Karpas-422 (cell line): ENCODE results near the gene HMBS. TPM values are rescaled to one million over a fixed set of nuclear protein-coding genes. Genes with fewer than 3 reads are reported as not detected.

Source experiments
- DNase-seq: peaks from one replicate; pipeline ENCODE4 v3.0.0-alpha.2; 2015
- H2AFZ ChIP-seq: fragments of 200-600 bp; sonication (generic); 2 replicates; pipeline ENCODE4 v1.6.1; 2014; ENCODE audit warnings: antibody characterized with exemption, low read length, mixed read lengths
- H3K27ac ChIP-seq: fragments of 200-600 bp; sonication (generic); 2 replicates; pipeline ENCODE4 v1.5.1; 2014; ENCODE audit warnings: mild to moderate bottlenecking, low read length, moderate library complexity
- H3K27me3 ChIP-seq: fragments of 200-600 bp; sonication (generic); 2 replicates; pipeline ENCODE4 v1.6.1; 2014; ENCODE audit warnings: low read length, mixed read lengths
- H3K36me3 ChIP-seq: fragments of 200-600 bp; sonication (generic); 2 replicates; pipeline ENCODE4 v1.6.1; 2014; ENCODE audit warnings: low read length, mixed read lengths; ENCODE audit not compliant: insufficient read depth
- H3K4me1 ChIP-seq: fragments of 200-600 bp; sonication (generic); 2 replicates; pipeline ENCODE4 v1.6.1; 2014; ENCODE audit warnings: mild to moderate bottlenecking, low read length, mixed read lengths
- H3K4me2 ChIP-seq: fragments of 200-600 bp; sonication (generic); 2 replicates; pipeline ENCODE4 v1.6.1; 2014; ENCODE audit warnings: low read length, low read depth, mild to moderate bottlenecking; ENCODE audit not compliant: poor library complexity, severe bottlenecking
- H3K4me3 ChIP-seq: fragments of 200-600 bp; sonication (generic); 2 replicates; pipeline ENCODE4 v1.5.1; 2014; ENCODE audit warnings: mild to moderate bottlenecking, antibody characterized with exemption, low read length, mixed read lengths
- H3K79me2 ChIP-seq: fragments of 200-600 bp; sonication (generic); 2 replicates; pipeline ENCODE4 v1.6.1; 2014; ENCODE audit warnings: mild to moderate bottlenecking, low read length, mixed read lengths
- H3K9ac ChIP-seq: fragments of 200-600 bp; sonication (generic); 2 replicates; pipeline ENCODE4 v1.6.0; 2014; ENCODE audit warnings: low read length
- H3K9me2 ChIP-seq: fragments of 200-600 bp; sonication (generic), shearing (Covaris generic); replicated peaks from 2 replicates; pipeline ENCODE4 v1.6.0; 2014; ENCODE audit warnings: mild to moderate bottlenecking, low read length, moderate library complexity; ENCODE audit not compliant: insufficient read depth
- H3K9me3 ChIP-seq: fragments of 300-700, 200-600 bp; sonication (generic); 2 replicates; pipeline ENCODE4 v1.6.1; 2014; ENCODE audit warnings: low read length, mixed read lengths
- H4K20me1 ChIP-seq: fragments of 200-600 bp; sonication (generic); 2 replicates; pipeline ENCODE4 v1.6.1; 2014; ENCODE audit warnings: mild to moderate bottlenecking, antibody characterized with exemption, low read length, low read depth; ENCODE audit not compliant: insufficient read depth
- total RNA-seq: library from RNA; depleted of rRNA; stranded (reverse); fragments of >200 nt; shearing (Covaris generic); gene quantifications from 2 replicates; pipeline ENCODE4 v1.2.3, GENCODE V29; 2014; ENCODE audit warnings: low replicate concordance

HMBS gene
- total RNA-seq, 1 experiment from 2014 or later = 7.5 TPM

GRCh38 chr11:119109843-119110242 lies 25.2 kb downstream of the HMBS start:
- Histone ChIP-seq H3K79me2 (peaks cover 28% of the 10 kb centered on the region), H2AFZ (no peak overlapping the region), H3K9me2 (no peaks in the 10 kb centered on the region), H3K4me3 (no peak overlapping the region), H3K4me1 (peaks cover 43% of the 10 kb centered on the region), H3K36me3 (no peaks in the 10 kb centered on the region; the same call in 1 of the 2 replicates), H3K9me3 (no peaks in the 10 kb centered on the region), H4K20me1 (no peaks in the 10 kb centered on the region), H3K9ac (no peak overlapping the region), H3K27me3 (no peaks in the 10 kb centered on the region), H3K27ac (no peak overlapping the region), H3K4me2 (peak overlapping the region; percentile 79)
- peak; percentile 5 for DNase-seq

GRCh38 chr11:119110439-119110838 lies 25.8 kb downstream of the HMBS start:
- H3K79me2 ChIP-seq = peaks cover 28% of the 10 kb centered on the region
- H3K9me3 ChIP-seq = no peaks in the 10 kb centered on the region
- DNase-seq = peak; percentile 31
- no peaks in the 10 kb centered on the region for H3K9me2 ChIP-seq
- H2AFZ ChIP-seq = no peak overlapping the region
- no peak overlapping the region; the same call in 1 of the 2 replicates for H3K9ac ChIP-seq
- H3K36me3 ChIP-seq = no peaks in the 10 kb centered on the region; the same call in 1 of the 2 replicates
- H3K27ac ChIP-seq = peak overlapping the region; percentile 40
- H3K27me3 ChIP-seq = no peaks in the 10 kb centered on the region
- peak overlapping the region; percentile 79 for H3K4me2 ChIP-seq
- peaks cover 43% of the 10 kb centered on the region for H3K4me1 ChIP-seq
- H3K4me3 ChIP-seq = no peak overlapping the region
- no peaks in the 10 kb centered on the region for H4K20me1 ChIP-seq

DNA sequence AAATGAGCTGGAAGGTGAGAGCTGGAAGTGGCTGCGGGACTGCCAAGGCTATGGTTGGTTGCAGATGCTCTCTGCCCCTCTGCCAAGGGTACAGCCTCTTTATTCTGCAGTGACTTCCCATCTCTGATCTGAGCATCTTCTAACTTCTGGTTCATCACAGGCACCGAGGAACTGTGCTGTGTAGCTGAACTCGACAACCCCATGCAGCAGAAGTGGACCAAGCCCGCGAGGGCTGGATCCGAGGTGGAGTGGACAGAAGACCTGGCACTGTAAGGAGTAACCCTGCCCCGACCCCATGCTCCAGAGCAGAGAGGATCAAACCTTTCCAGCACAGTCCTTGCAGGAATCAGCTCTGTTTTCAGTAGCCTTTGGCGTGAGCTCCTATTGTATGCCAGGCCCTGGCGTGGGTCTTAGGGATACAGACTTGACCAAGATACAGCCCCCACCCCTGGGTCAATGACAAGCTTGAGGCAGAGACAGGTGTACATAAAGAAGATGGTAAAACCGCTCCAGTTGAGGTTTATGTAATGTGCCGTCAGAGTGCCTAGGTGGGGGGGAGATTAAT lies 26.8 kb downstream of the HMBS start:
- no peaks in the 10 kb centered on the region for H3K9me2 ChIP-seq
- H3K36me3 ChIP-seq = no peaks in the 10 kb centered on the region; the same call in 1 of the 2 replicates

GRCh38 chr11:119112314-119113020 lies 27.8 kb downstream of the HMBS start:
- Histone ChIP-seq H4K20me1 (no peaks in the 10 kb centered on the region), H3K79me2 (peaks cover 28% of the 10 kb centered on the region), H2AFZ (no peak overlapping the region), H3K4me1 (peaks cover 30% of the 10 kb centered on the region), H3K4me3 (no peak overlapping the region), H3K9me2 (no peaks in the 10 kb centered on the region), H3K4me2 (no peak overlapping the region), H3K9me3 (no peaks in the 10 kb centered on the region), H3K36me3 (peaks cover 3% of the 10 kb centered on the region; the same call in 1 of the 2 replicates), H3K9ac (no peak overlapping the region), H3K27ac (no peak overlapping the region), H3K27me3 (no peaks in the 10 kb centered on the region)
- DNase-seq = no peak

More for the DNA sequence above, 26.8 kb downstream of the HMBS start:
- Histone ChIP-seq H4K20me1 (no peaks in the 10 kb centered on the region), H3K4me2 (no peak overlapping the region), H3K27ac (no peak overlapping the region), H2AFZ (no peak overlapping the region), H3K27me3 (no peaks in the 10 kb centered on the region), H3K4me3 (no peak overlapping the region), H3K4me1 (peaks cover 35% of the 10 kb centered on the region), H3K79me2 (peaks cover 28% of the 10 kb centered on the region), H3K9ac (no peak overlapping the region), H3K9me3 (no peaks in the 10 kb centered on the region)
- DNase-seq = peak; percentile 28

GRCh38 chr11:119113716-119114115 lies 29.0 kb downstream of the HMBS start:
- Histone ChIP-seq H3K4me1 (peaks cover 26% of the 10 kb centered on the region), H3K27me3 (no peaks in the 10 kb centered on the region), H3K4me3 (no peak overlapping the region), H3K27ac (no peak overlapping the region), H3K9me3 (no peaks in the 10 kb centered on the region), H3K79me2 (peaks cover 16% of the 10 kb centered on the region), H4K20me1 (no peaks in the 10 kb centered on the region), H3K9ac (no peak overlapping the region), H3K36me3 (peaks cover 10% of the 10 kb centered on the region; the same call in 1 of the 2 replicates), H3K9me2 (no peaks in the 10 kb centered on the region), H3K4me2 (no peak overlapping the region), H2AFZ (no peak overlapping the region)
- peak; percentile 2 for DNase-seq

GRCh38 chr11:119114351-119114750 lies 29.7 kb downstream of the HMBS start:
- Histone ChIP-seq H3K36me3 (peaks cover 10% of the 10 kb centered on the region; the same call in 1 of the 2 replicates), H3K4me1 (peaks cover 19% of the 10 kb centered on the region), H3K9me2 (no peaks in the 10 kb centered on the region), H3K4me3 (no peak overlapping the region), H3K27ac (no peak overlapping the region), H2AFZ (no peak overlapping the region), H3K4me2 (no peak overlapping the region), H3K9me3 (no peaks in the 10 kb centered on the region), H3K79me2 (peaks cover 10% of the 10 kb centered on the region), H3K9ac (no peak overlapping the region), H3K27me3 (no peaks in the 10 kb centered on the region), H4K20me1 (no peaks in the 10 kb centered on the region)
- peak; percentile 35 for DNase-seq

- Histone ChIP-seq H3K9me2 (no peaks in the 10 kb centered on the region), H3K36me3 (peaks cover 10% of the 10 kb centered on the region; the same call in 1 of the 2 replicates), H3K79me2 (no peaks in the 10 kb centered on the region), H3K4me1 (peaks cover 12% of the 10 kb centered on the region), H3K27me3 (no peaks in the 10 kb centered on the region), H3K4me2 (no peak overlapping the region), H3K9ac (no peak overlapping the region), H2AFZ (no peak overlapping the region), H3K4me3 (no peak overlapping the region), H3K27ac (no peak overlapping the region), H4K20me1 (no peaks in the 10 kb centered on the region), H3K9me3 (no peaks in the 10 kb centered on the region)
- DNase-seq = peak; percentile 29
These were observed 31.0 kb downstream of the HMBS start for GRCh38 chr11:119115484-119116234.

DNA sequence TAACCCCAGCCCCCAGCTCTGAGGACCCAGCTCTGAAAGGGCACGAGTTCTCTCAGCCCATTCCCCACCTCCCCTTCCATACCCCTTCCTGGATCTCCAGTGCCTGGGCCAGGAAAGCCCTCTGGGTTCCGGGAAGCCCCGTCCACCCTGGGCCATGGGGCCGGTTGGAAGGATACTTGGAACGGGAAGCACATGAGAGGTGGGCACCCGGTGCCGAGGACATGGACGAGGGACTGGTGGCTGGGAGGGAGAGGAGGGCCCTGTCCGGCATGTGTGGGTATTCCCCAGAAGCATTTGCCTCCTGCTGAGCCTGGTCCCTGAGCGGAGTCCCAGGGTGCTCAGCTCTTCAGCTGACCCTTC lies 31.5 kb downstream of the HMBS start:
- no peak overlapping the region for H2AFZ ChIP-seq
- no peak overlapping the region for H3K27ac ChIP-seq
- H3K4me3 ChIP-seq = no peak overlapping the region
- DNase-seq = peak; percentile 23
- H3K36me3 ChIP-seq = peaks cover 10% of the 10 kb centered on the region; the same call in 1 of the 2 replicates
- no peaks in the 10 kb centered on the region for H3K79me2 ChIP-seq
- H3K27me3 ChIP-seq = no peaks in the 10 kb centered on the region
- no peak overlapping the region for H3K9ac ChIP-seq
- no peaks in the 10 kb centered on the region for H4K20me1 ChIP-seq
- H3K9me3 ChIP-seq = no peaks in the 10 kb centered on the region
- peaks cover 10% of the 10 kb centered on the region for H3K4me1 ChIP-seq
- H3K9me2 ChIP-seq = no peaks in the 10 kb centered on the region
- no peak overlapping the region for H3K4me2 ChIP-seq
